ENCODE results near the gene PIK3CG. TPM values are rescaled to one million over a fixed set of nuclear protein-coding genes. Genes with fewer than 3 reads are reported as not detected.
A peak's percentile ranks its signal among the peaks of the same experiment; 100 is the strongest.
"Not testable (repeated sequence)": the region's sequence is repeated elsewhere in the genome, so short reads cannot be mapped to it uniquely, and the experiment has no call there.

Gene PIK3CG
- total RNA-seq, 2 experiments from 2014 or later, result 53.1 to 55.6 TPM

DNA sequence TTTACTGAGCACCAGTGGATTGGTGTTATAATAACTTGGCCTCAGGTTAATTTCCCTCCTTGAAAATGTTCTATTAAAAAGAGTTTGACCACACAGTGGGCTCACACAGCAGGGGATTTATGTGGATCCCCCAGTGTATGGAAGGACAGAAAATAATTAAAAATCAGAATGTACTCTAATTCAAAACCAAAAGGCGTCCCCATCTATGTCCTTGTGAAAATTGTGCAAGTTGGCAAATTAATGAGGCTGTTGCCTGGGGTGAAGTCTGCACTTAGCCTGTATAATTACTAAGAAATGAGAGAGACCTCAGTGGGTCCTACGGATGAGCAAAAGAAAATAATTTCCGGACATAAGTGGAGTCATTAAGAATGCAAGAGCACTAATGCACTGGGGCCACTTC, 31.1 kb downstream of the PIK3CG start:
- ATAC-seq, result no peak
- no peak overlapping the region for H3K4me3 Mint-ChIP-seq
- H3K4me1 Mint-ChIP-seq (ENCODE audit: low read depth), result peaks cover 30% of the 10 kb centered on the region
- no peak overlapping the region for H3K27ac Mint-ChIP-seq
- no peak for DNase-seq
- POLR2A ChIA-PET, result no interaction called here
- H3K9me3 Mint-ChIP-seq (ENCODE audit: insufficient read depth), result no peaks in the 10 kb centered on the region
- H3K27me3 Mint-ChIP-seq (ENCODE audit: low read depth), result no peaks in the 10 kb centered on the region
- CTCF ChIA-PET, result no interaction called here
- peaks cover 86% of the 10 kb centered on the region for H3K36me3 Mint-ChIP-seq (ENCODE audit: low read depth)

- peaks cover 87% of the 10 kb centered on the region for H3K36me3 Mint-ChIP-seq (ENCODE audit: low read depth)
- CTCF ChIA-PET; H3K4me3 Mint-ChIP-seq; DNase-seq; H3K27ac Mint-ChIP-seq; H3K9me3 Mint-ChIP-seq (ENCODE audit: insufficient read depth); H3K27me3 Mint-ChIP-seq (ENCODE audit: low read depth); ATAC-seq; POLR2A ChIA-PET: not testable (repeated sequence)
- H3K4me1 Mint-ChIP-seq (ENCODE audit: low read depth), result peaks cover 38% of the 10 kb centered on the region
Observed at GRCh38 chr7:106897553-106897952, 32.5 kb downstream of the PIK3CG start.

- POLR2A ChIA-PET; H3K27ac Mint-ChIP-seq; CTCF ChIA-PET; H3K4me3 Mint-ChIP-seq; ATAC-seq; H3K9me3 Mint-ChIP-seq (ENCODE audit: insufficient read depth); H3K27me3 Mint-ChIP-seq (ENCODE audit: low read depth); DNase-seq: not testable (repeated sequence)
- peaks cover 78% of the 10 kb centered on the region for H3K36me3 Mint-ChIP-seq (ENCODE audit: low read depth)
- H3K4me1 Mint-ChIP-seq (ENCODE audit: low read depth), result peaks cover 37% of the 10 kb centered on the region
Observed at GRCh38 chr7:106898967-106899366, 33.9 kb downstream of the PIK3CG start.

- H3K27ac Mint-ChIP-seq, result peak overlapping the region; percentile 29
- peaks cover 22% of the 10 kb centered on the region for H3K4me1 Mint-ChIP-seq (ENCODE audit: low read depth)
Observed at GRCh38 chr7:106901828-106902441, 36.9 kb downstream of the PIK3CG start.

GRCh38 chr7:106905734-106906133, 40.7 kb downstream of the PIK3CG start:
- H3K27ac Mint-ChIP-seq, result no peak overlapping the region
- peaks cover 56% of the 10 kb centered on the region for H3K36me3 Mint-ChIP-seq (ENCODE audit: low read depth)
- no peak for ATAC-seq
- H3K4me1 Mint-ChIP-seq (ENCODE audit: low read depth), result peaks cover 10% of the 10 kb centered on the region
- no peaks in the 10 kb centered on the region for H3K27me3 Mint-ChIP-seq (ENCODE audit: low read depth)
- no peak for DNase-seq
- ChIA-PET POLR2A (no interaction called here), CTCF (no interaction called here)
- H3K9me3 Mint-ChIP-seq (ENCODE audit: insufficient read depth), result no peaks in the 10 kb centered on the region
- no peak overlapping the region for H3K4me3 Mint-ChIP-seq

More at GRCh38 chr7:106901828-106902441, 36.9 kb downstream of the PIK3CG start:
- no peak for DNase-seq
- Mint-ChIP-seq H3K27me3 (ENCODE audit: low read depth) (no peaks in the 10 kb centered on the region), H3K9me3 (ENCODE audit: insufficient read depth) (no peaks in the 10 kb centered on the region), H3K36me3 (ENCODE audit: low read depth) (peaks cover 81% of the 10 kb centered on the region), H3K4me3 (no peak overlapping the region)
- ChIA-PET CTCF (interaction anchor here (0.9 to 1.3 kb wide), 2 partner anchors 14 to 15 kb away, joined by 3 read pairs; no protein-coding TSS in a partner anchor), POLR2A (no interaction called here)
- ATAC-seq, result no peak

DNA sequence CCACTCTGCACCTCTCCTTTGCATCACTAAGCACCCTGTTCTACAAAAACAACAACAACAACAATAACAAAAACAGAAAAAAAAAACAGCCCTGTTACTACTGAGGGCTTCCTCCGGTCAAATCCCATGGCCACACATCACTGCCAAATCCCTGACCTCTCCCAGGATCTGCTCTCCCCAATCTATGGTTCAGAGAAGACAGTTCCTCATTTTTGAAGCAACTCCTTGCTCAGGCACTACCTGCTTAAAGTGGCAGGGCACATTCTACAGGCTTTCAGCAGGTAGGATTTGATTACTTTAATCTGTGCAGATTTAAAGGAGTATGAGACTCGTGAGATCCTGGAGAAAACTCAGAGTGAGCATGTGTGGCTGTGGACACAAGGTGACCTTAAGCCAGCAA, 46.9 kb downstream of the PIK3CG start:
- no peak for DNase-seq
- peaks cover 3% of the 10 kb centered on the region for H3K27me3 Mint-ChIP-seq (ENCODE audit: low read depth)
- H3K4me1 Mint-ChIP-seq (ENCODE audit: low read depth), result no peaks in the 10 kb centered on the region
- ChIA-PET CTCF (no interaction called here), POLR2A (no interaction called here)
- no peak overlapping the region for H3K27ac Mint-ChIP-seq
- peaks cover 12% of the 10 kb centered on the region for H3K36me3 Mint-ChIP-seq (ENCODE audit: low read depth)
- no peaks in the 10 kb centered on the region for H3K9me3 Mint-ChIP-seq (ENCODE audit: insufficient read depth)
- ATAC-seq, result no peak
- H3K4me3 Mint-ChIP-seq, result no peak overlapping the region

DNA sequence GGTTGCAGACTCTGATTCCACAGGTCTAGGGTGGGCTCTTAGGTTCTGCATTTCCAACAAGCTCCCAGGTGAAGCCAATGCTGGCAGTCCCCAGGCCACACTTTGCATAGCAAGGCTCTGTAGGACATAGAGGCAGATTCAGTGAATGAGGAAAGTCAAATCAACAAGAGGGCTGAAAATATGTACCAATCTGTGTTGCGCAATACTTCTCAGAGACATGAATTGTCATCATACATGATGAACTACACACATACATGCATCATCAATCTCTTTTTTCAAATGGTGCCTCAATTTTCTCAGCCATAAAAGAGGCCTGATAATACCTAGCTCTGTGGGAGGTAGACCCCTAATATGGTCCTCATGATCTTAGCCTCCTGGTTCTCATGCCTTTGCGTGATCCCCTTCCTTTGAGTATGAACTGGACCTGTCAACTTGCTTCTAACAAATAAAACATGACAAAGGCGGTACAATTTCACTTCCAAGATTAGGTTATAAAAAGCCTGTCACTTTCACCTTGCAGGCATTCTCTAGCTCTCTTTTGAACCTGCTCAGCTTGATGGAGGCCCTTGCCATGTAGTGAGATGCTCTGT, 49.0 kb downstream of the PIK3CG start:
- POLR2A ChIA-PET, result no interaction called here
- DNase-seq (no peak), ATAC-seq (no peak)
- CTCF ChIA-PET, result interaction anchor here (1.0 kb wide), 1 partner anchor 121 kb away, joined by 3 read pairs; no protein-coding TSS in a partner anchor
- no peak overlapping the region for H3K27ac Mint-ChIP-seq
- H3K27me3 Mint-ChIP-seq (ENCODE audit: low read depth), result peaks cover 4% of the 10 kb centered on the region
- no peak overlapping the region for H3K4me3 Mint-ChIP-seq
- H3K9me3 Mint-ChIP-seq (ENCODE audit: insufficient read depth), result no peaks in the 10 kb centered on the region
- peaks cover under 1% of the 10 kb centered on the region for H3K36me3 Mint-ChIP-seq (ENCODE audit: low read depth)
- H3K4me1 Mint-ChIP-seq (ENCODE audit: low read depth), result no peaks in the 10 kb centered on the region

- no peaks in the 10 kb centered on the region for H3K4me1 Mint-ChIP-seq (ENCODE audit: low read depth)
- DNase-seq (no peak), ATAC-seq (no peak)
- H3K4me3 Mint-ChIP-seq, result no peak overlapping the region
- no peaks in the 10 kb centered on the region for H3K36me3 Mint-ChIP-seq (ENCODE audit: low read depth)
- no peak overlapping the region for H3K27ac Mint-ChIP-seq
- H3K9me3 Mint-ChIP-seq (ENCODE audit: insufficient read depth), result no peaks in the 10 kb centered on the region
- ChIA-PET CTCF (interaction anchor here (1.4 kb wide), 1 partner anchor 14 kb away, joined by 3 read pairs; no protein-coding TSS in a partner anchor), POLR2A (no interaction called here)
- H3K27me3 Mint-ChIP-seq (ENCODE audit: low read depth), result peaks cover 4% of the 10 kb centered on the region
Observed at GRCh38 chr7:106915407-106915806, 50.3 kb downstream of the PIK3CG start.

- Mint-ChIP-seq H3K4me1 (ENCODE audit: low read depth) (no peaks in the 10 kb centered on the region), H3K27me3 (ENCODE audit: low read depth) (peaks cover 4% of the 10 kb centered on the region), H3K27ac (no peak overlapping the region), H3K9me3 (ENCODE audit: insufficient read depth) (no peaks in the 10 kb centered on the region), H3K36me3 (ENCODE audit: low read depth) (no peaks in the 10 kb centered on the region), H3K4me3 (no peak overlapping the region)
- ChIA-PET CTCF (interaction anchor here (1.0 to 1.4 kb wide), 2 partner anchors 15 to 123 kb away, joined by 3 read pairs; no protein-coding TSS in a partner anchor), POLR2A (no interaction called here)
- ATAC-seq, result no peak
- no peak for DNase-seq
Observed at GRCh38 chr7:106915873-106916272, 50.8 kb downstream of the PIK3CG start.

DNA sequence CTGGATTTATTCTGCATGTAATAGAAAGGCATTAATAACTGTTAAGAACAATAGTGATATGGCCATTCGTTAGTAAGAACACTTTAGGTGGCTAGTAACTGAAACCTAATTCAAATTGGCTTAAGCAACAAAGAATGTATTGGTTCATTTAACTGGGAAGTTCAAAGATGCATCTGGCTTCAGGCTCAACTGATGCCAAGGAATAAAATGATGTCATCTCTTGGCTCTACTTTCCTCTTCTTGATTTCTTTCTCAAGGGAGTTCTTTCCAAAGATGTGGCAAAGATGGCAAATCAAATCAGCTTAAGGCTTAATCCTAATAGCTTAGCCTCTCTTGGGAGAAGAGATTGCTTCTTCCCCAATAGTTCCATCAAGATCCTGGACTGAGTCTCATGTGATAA, 51.6 kb downstream of the PIK3CG start:
- ATAC-seq, result no peak
- Mint-ChIP-seq H3K4me1 (ENCODE audit: low read depth) (no peaks in the 10 kb centered on the region), H3K9me3 (ENCODE audit: insufficient read depth) (peaks cover 4% of the 10 kb centered on the region), H3K27me3 (ENCODE audit: low read depth) (peaks cover 8% of the 10 kb centered on the region), H3K4me3 (no peak overlapping the region), H3K27ac (no peak overlapping the region), H3K36me3 (ENCODE audit: low read depth) (no peaks in the 10 kb centered on the region)
- DNase-seq, result no peak
- ChIA-PET CTCF (interaction anchor here (0.7 to 1.4 kb wide), 3 partner anchors 14 to 124 kb away, joined by 3 read pairs; no protein-coding TSS in a partner anchor), POLR2A (no interaction called here)

DNA sequence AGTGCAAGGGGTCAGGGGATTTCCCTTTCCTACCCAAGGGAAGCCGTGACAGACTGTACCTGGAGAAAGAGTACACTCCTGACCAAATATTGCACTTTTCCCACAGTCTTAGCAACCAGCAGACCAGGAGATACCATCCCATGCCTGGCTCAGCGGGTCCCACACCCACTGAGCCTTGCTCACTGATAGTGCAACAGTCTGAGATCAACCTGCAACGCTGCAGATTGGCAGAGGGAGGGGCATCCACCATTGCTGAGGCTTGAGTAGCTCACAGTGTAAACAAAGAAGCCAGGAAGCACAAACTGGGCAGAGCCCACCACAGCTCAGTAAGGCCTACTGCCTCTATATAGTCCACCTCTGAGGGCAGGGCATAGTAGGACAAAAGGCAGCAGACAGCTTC, 53.9 kb downstream of the PIK3CG start:
- DNase-seq, result no peak
- H3K27me3 Mint-ChIP-seq (ENCODE audit: low read depth), result peaks cover 8% of the 10 kb centered on the region
- peaks cover 10% of the 10 kb centered on the region for H3K9me3 Mint-ChIP-seq (ENCODE audit: insufficient read depth)
- H3K4me3 Mint-ChIP-seq, result no peak overlapping the region
- POLR2A ChIA-PET, result interaction anchor here (0.8 kb wide), 1 partner anchor 116 kb away, joined by 3 read pairs; no protein-coding TSS in a partner anchor
- no peak overlapping the region for H3K27ac Mint-ChIP-seq
- H3K4me1 Mint-ChIP-seq (ENCODE audit: low read depth), result no peaks in the 10 kb centered on the region
- H3K36me3 Mint-ChIP-seq (ENCODE audit: low read depth), result no peaks in the 10 kb centered on the region
- CTCF ChIA-PET, result no interaction called here
- no peak for ATAC-seq

DNA sequence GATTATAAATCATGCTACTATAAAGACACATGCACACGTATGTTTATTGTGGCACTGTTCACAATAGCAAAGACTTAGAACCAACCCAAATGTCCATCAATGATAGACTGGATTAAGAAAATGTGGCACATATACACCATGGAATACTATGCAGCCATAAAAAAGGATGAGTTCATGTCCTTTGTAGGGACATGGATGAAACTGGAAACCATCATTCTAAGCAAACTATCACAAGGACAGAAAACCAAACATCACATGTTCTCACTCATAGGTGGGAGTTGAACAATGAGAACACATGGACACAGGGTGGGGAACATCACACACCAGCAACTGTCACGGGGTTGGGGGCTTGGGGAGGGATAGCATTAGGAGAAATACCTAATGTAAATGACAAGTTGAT, 59.4 kb downstream of the PIK3CG start:
- H3K36me3 Mint-ChIP-seq (ENCODE audit: low read depth); H3K27ac Mint-ChIP-seq; H3K4me3 Mint-ChIP-seq; H3K27me3 Mint-ChIP-seq (ENCODE audit: low read depth); POLR2A ChIA-PET; H3K4me1 Mint-ChIP-seq (ENCODE audit: low read depth); CTCF ChIA-PET; DNase-seq; ATAC-seq: not testable (repeated sequence)
- peaks cover 14% of the 10 kb centered on the region for H3K9me3 Mint-ChIP-seq (ENCODE audit: insufficient read depth)

Measured in activated CD8-positive, alpha-beta T cell treated with anti-CD3 and anti-CD28 coated beads, Interleukin-2, amount 10 ng/mL, durations not matched to agents 7 days and 5 days (primary cell).